ENCODE measurements around the gene SLF2. TPM values are rescaled to one million over a fixed set of nuclear protein-coding genes. Genes with fewer than 3 reads are reported as not detected.

The SLF2 gene
- total RNA-seq, 2 experiments from 2014 or later = 52.1 to 58.2 TPM

DNA sequence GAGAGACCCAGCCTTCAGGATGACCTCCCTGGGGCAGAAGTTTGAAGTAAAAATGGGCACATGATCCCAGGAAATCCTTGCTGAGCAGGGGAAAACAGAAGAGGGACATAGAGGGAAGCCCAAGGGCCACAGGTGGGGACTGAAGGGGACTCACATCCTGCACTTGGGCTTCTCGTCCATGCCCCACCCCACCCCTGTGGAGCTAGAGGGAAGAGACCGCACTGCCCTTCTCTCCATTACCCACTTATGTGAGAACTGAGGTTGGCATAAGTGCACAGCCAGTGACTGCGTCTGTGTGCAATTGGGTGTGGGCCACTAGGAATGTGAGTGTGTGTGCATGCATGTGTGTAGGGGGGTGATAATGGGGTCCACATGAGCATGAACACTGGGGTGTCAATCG lies 43.4 kb upstream of the SLF2 start:
- H3K9me2 ChIP-seq (ENCODE audit: insufficient read depth, low read length) = no peaks in the 10 kb centered on the region
- no peaks in the 10 kb centered on the region for H3K36me3 ChIP-seq (ENCODE audit: insufficient read depth, low read length)
- H3K4me2 ChIP-seq (ENCODE audit: low read length) = no peak overlapping the region
- no peak for TF ChIP-seq EZH2phosphoT487 (IDR thresholded peaks at IDR 0.05; ENCODE audit: borderline replicate concordance, low read depth, low read length)
- TF ChIP-seq, protein P1, sequence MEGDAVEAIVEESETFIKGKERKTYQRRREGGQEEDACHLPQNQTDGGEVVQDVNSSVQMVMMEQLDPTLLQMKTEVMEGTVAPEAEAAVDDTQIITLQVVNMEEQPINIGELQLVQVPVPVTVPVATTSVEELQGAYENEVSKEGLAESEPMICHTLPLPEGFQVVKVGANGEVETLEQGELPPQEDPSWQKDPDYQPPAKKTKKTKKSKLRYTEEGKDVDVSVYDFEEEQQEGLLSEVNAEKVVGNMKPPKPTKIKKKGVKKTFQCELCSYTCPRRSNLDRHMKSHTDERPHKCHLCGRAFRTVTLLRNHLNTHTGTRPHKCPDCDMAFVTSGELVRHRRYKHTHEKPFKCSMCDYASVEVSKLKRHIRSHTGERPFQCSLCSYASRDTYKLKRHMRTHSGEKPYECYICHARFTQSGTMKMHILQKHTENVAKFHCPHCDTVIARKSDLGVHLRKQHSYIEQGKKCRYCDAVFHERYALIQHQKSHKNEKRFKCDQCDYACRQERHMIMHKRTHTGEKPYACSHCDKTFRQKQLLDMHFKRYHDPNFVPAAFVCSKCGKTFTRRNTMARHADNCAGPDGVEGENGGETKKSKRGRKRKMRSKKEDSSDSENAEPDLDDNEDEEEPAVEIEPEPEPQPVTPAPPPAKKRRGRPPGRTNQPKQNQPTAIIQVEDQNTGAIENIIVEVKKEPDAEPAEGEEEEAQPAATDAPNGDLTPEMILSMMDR (conservative IDR thresholded peaks at IDR 0.05; ENCODE audit: low read length) = no peak
- H2AFZ ChIP-seq (ENCODE audit: low read length) = no peak overlapping the region
- no peaks in the 10 kb centered on the region for H4K20me1 ChIP-seq (ENCODE audit: insufficient read depth, low read length)
- H3K4me1 ChIP-seq (ENCODE audit: insufficient read depth, low read length, poor library complexity, severe bottlenecking) = no peaks in the 10 kb centered on the region
- H3K79me2 ChIP-seq (ENCODE audit: insufficient read depth, low read depth, low read length) = no peaks in the 10 kb centered on the region
- no peak overlapping the region for H3K27ac ChIP-seq (ENCODE audit: low read depth, low read length, poor library complexity, severe bottlenecking)
- H3K9me3 ChIP-seq (ENCODE audit: low read length) = no peaks in the 10 kb centered on the region
- DNase-seq (ENCODE audit: low spot score) = no peak
- no peak overlapping the region for H3K4me3 ChIP-seq (ENCODE audit: low read depth, low read length, poor library complexity, severe bottlenecking)
- ChIA-PET CTCF (ENCODE audit: unreplicated experiment) (no interaction called here), POLR2A (no interaction called here)
- intact Hi-C loops (cut with micrococcal nuclease; ENCODE audit: unreplicated experiment) = no loop called here
- no TSS peak for BruUV-seq (replicated peaks)

DNA sequence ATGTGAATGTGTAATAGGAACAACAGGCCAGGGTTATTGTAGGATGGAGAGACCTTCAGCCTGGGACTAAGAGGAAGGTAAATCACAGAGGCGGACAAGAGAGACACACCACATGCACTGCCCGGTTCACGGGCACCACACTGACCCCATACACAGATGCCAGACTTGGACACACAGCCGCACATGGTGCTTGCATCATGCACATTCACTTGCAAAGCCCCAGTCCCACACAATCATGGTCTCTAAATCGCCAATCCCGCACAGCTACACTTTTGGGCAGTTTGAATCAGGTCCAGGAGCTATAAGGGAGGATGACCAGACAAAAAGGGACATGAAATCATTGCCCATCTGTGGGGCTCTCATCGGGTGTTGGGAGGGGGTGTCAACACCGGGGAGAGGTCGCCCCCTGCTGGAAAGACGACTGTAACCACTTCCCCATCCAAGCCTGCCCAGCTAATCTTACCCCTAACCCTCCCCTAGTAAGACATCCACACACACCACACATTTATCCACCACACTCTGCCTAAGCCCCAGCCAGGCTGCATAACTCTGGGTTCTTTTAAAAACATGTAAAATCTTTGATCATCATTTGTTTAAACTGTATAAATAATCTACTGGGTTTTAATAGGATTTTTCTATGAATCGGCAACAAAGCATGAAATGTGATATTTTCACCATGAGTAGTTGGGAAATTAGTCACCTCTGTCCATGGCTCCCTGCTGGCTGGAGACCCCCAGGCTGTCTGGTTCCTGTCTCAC lies 40.5 kb upstream of the SLF2 start:
- BruUV-seq (replicated peaks) = no TSS peak
- intact Hi-C loops (cut with micrococcal nuclease; ENCODE audit: unreplicated experiment) = loop anchor here (10.0 kb wide), 3 partner anchors 307 to 567 kb away; partner anchors contain the start of gene PKD2L1
- H3K36me3 ChIP-seq (ENCODE audit: insufficient read depth, low read length) = no peaks in the 10 kb centered on the region
- TF ChIP-seq, protein P1 (conservative IDR thresholded peaks at IDR 0.05; ENCODE audit: low read length) = peak; percentile 89
- no peak for TF ChIP-seq EZH2phosphoT487 (IDR thresholded peaks at IDR 0.05; ENCODE audit: borderline replicate concordance, low read depth, low read length)
- H3K79me2 ChIP-seq (ENCODE audit: insufficient read depth, low read depth, low read length) = no peaks in the 10 kb centered on the region
- H3K4me3 ChIP-seq (ENCODE audit: low read depth, low read length, poor library complexity, severe bottlenecking) = no peak overlapping the region
- no peaks in the 10 kb centered on the region for H4K20me1 ChIP-seq (ENCODE audit: insufficient read depth, low read length)
- H3K4me1 ChIP-seq (ENCODE audit: insufficient read depth, low read length, poor library complexity, severe bottlenecking) = peaks cover 18% of the 10 kb centered on the region
- no peak overlapping the region for H2AFZ ChIP-seq (ENCODE audit: low read length)
- H3K27ac ChIP-seq (ENCODE audit: low read depth, low read length, poor library complexity, severe bottlenecking) = no peak overlapping the region
- ChIA-PET POLR2A (no interaction called here), CTCF (ENCODE audit: unreplicated experiment) (no interaction called here)
- no peak overlapping the region for H3K4me2 ChIP-seq (ENCODE audit: low read length)
- no peaks in the 10 kb centered on the region for H3K9me3 ChIP-seq (ENCODE audit: low read length)
- H3K9me2 ChIP-seq (ENCODE audit: insufficient read depth, low read length) = no peaks in the 10 kb centered on the region
- peak; percentile 70 for DNase-seq (ENCODE audit: low spot score)

DNA sequence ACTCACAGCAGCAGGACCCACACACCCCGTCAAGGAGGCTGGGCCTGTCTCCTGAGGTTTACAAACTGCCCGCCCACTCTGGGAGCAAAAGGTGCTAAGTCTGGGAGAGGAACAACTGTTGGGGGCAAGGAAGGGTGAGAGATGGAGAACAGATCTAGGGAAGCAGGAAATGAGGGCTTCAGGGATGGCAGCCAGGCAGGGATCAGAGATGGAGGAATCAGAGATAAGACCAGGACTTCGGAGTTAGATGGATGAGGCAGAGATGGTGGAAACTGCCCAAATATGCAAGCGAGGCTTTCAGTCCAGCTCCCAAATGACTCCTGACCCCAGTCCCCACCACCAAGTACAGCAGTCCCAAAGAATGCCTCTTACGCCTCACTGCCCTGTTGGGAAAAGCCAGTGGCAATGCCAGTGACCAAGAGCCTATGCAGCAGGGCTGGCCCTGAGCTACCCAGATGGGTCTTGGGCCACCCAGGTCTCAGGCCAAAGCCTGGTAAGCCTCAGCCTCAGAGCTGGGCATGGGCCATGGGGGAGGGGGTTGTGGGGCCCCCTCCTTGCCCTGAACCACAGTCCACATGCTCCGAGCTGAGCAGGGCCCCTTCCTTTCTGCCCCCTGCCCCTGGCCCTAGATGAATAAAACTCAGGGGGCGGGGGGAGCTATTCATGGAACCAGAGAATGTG lies 39.5 kb upstream of the SLF2 start:
- no peak overlapping the region for H3K4me2 ChIP-seq (ENCODE audit: low read length)
- H4K20me1 ChIP-seq (ENCODE audit: insufficient read depth, low read length) = no peaks in the 10 kb centered on the region
- no peaks in the 10 kb centered on the region for H3K9me3 ChIP-seq (ENCODE audit: low read length)
- ChIA-PET POLR2A (no interaction called here), CTCF (ENCODE audit: unreplicated experiment) (no interaction called here)
- H2AFZ ChIP-seq (ENCODE audit: low read length) = no peak overlapping the region
- H3K9me2 ChIP-seq (ENCODE audit: insufficient read depth, low read length) = no peaks in the 10 kb centered on the region
- no TSS peak for BruUV-seq (replicated peaks)
- DNase-seq (ENCODE audit: low spot score) = no peak
- H3K4me1 ChIP-seq (ENCODE audit: insufficient read depth, low read length, poor library complexity, severe bottlenecking) = peaks cover 29% of the 10 kb centered on the region
- TF ChIP-seq, protein P1 (conservative IDR thresholded peaks at IDR 0.05; ENCODE audit: low read length) = no peak
- TF ChIP-seq EZH2phosphoT487 (IDR thresholded peaks at IDR 0.05; ENCODE audit: borderline replicate concordance, low read depth, low read length) = no peak
- no peak overlapping the region for H3K4me3 ChIP-seq (ENCODE audit: low read depth, low read length, poor library complexity, severe bottlenecking)
- H3K79me2 ChIP-seq (ENCODE audit: insufficient read depth, low read depth, low read length) = no peaks in the 10 kb centered on the region
- H3K36me3 ChIP-seq (ENCODE audit: insufficient read depth, low read length) = no peaks in the 10 kb centered on the region
- intact Hi-C loops (cut with micrococcal nuclease; ENCODE audit: unreplicated experiment) = loop anchor here (10.0 kb wide), 3 partner anchors 308 to 568 kb away; partner anchors contain the start of gene PKD2L1
- H3K27ac ChIP-seq (ENCODE audit: low read depth, low read length, poor library complexity, severe bottlenecking) = no peak overlapping the region
